Mesothelial cell of epicardium (in vitro differentiated cells): ENCODE data around the gene PHTF2. TPM values are rescaled to one million over a fixed set of nuclear protein-coding genes. Genes with fewer than 3 reads are reported as not detected.

Source experiments
- DNase-seq, 2 experiments: peaks; one replicate each; pipeline ENCODE4 v3.0.0; 2021; ENCODE audit warnings: low spot score in 2 of 2; ENCODE audit not compliant: unreplicated experiment in 2 of 2
- H3K27ac Mint-ChIP-seq: 2 replicates; pipeline ENCODE4 v1.8.0; 2021; ENCODE audit warnings: mixed read lengths
- H3K27me3 Mint-ChIP-seq: 2 replicates; pipeline ENCODE4 v1.8.0; 2021; ENCODE audit warnings: low read depth, mixed read lengths
- H3K36me3 Mint-ChIP-seq: 2 replicates; pipeline ENCODE4 v1.8.0; 2021; ENCODE audit warnings: mixed read lengths
- H3K4me1 Mint-ChIP-seq: 2 replicates; pipeline ENCODE4 v1.8.0; 2021; ENCODE audit warnings: mixed read lengths
- H3K4me3 Mint-ChIP-seq: 2 replicates; pipeline ENCODE4 v1.8.0; 2021; ENCODE audit warnings: mild to moderate bottlenecking, moderate library complexity, mixed read lengths
- H3K9me3 Mint-ChIP-seq: 2 replicates; pipeline ENCODE4 v1.8.0; 2021; ENCODE audit warnings: mixed read lengths
- total RNA-seq: library from RNA; stranded (reverse); gene quantifications from 3 replicates; pipeline ENCODE4 v1.2.1, GENCODE V29; 2021
- TF ChIP-seq, protein P1 (sequence below): fragments of 200-600 bp; sonication (generic); IDR thresholded peaks from one replicate; pipeline ENCODE4 v1.5.0; 2021; ENCODE audit warnings: antibody characterized with exemption; ENCODE audit not compliant: unreplicated experiment

PHTF2 gene
- total RNA-seq, 1 donor from 2014 or later = 38.2 TPM

DNA sequence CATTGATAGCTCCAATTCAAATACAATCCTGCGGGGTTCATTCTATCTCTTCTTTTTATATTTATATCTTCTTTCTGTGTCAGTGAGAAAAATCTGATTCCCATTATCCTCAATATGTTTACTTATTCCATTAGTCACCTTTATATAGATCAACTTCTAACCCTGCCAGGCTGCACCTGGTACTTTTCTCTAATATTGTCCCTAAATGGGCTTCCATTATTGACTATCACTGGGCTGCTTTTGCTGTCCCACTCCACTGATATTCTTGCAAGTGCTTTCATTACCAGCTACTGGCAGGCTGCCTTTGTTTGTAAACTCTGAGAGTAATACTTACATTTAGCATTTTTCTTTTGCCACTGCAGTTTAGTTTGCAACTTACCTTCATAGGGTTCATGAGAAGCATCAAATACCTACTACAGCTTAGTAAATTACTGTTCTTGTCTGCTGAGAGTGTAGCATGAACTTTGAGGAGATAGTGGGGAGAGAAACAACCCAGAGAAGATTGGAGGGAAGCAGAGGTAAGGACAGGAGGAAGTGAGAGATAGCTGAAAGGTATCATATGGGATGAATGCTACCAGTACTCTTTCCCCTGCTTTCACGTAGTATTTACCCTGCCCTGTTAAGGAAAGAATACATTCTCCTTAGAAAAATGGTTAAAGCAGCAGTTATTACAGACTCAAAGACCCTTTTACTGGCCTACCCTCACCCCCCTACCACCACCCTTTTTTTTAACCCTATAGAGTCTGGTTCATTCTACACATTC is 119.1 kb downstream of the PHTF2 start:
- no peaks in the 10 kb centered on the region for H3K27me3 Mint-ChIP-seq
- DNase-seq = no peak
- H3K4me1 Mint-ChIP-seq = no peaks in the 10 kb centered on the region
- H3K9me3 Mint-ChIP-seq = no peaks in the 10 kb centered on the region
- H3K4me3 Mint-ChIP-seq = no peak overlapping the region
- H3K27ac Mint-ChIP-seq = no peak overlapping the region
- TF ChIP-seq, protein P1, sequence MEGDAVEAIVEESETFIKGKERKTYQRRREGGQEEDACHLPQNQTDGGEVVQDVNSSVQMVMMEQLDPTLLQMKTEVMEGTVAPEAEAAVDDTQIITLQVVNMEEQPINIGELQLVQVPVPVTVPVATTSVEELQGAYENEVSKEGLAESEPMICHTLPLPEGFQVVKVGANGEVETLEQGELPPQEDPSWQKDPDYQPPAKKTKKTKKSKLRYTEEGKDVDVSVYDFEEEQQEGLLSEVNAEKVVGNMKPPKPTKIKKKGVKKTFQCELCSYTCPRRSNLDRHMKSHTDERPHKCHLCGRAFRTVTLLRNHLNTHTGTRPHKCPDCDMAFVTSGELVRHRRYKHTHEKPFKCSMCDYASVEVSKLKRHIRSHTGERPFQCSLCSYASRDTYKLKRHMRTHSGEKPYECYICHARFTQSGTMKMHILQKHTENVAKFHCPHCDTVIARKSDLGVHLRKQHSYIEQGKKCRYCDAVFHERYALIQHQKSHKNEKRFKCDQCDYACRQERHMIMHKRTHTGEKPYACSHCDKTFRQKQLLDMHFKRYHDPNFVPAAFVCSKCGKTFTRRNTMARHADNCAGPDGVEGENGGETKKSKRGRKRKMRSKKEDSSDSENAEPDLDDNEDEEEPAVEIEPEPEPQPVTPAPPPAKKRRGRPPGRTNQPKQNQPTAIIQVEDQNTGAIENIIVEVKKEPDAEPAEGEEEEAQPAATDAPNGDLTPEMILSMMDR = no peak
- peaks cover 3% of the 10 kb centered on the region for H3K36me3 Mint-ChIP-seq

DNA sequence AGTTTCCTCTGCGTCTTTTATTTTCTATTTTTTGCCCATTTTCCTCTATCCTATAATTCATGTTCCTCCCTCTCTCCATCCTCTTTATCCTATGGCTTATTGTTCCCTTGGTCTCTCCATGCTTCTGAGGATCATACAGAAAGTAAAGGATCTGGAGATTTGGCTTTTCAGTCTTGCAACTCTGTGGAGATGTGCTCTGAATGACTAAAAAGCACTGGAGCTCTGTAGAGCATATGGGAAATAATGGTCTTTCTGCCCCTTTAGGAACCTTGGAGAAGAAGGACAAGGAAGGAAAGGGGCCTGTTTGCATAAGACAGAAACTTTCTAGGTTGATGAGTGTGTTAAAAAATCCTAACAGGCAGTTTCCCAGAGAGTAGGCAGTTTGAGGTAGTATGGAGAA is 120.1 kb downstream of the PHTF2 start:
- H3K36me3 Mint-ChIP-seq = peaks cover 3% of the 10 kb centered on the region
- no peaks in the 10 kb centered on the region for H3K27me3 Mint-ChIP-seq
- peaks cover 4% of the 10 kb centered on the region for H3K4me1 Mint-ChIP-seq
- no peak for DNase-seq
- TF ChIP-seq, protein P1 = no peak
- H3K4me3 Mint-ChIP-seq = no peak overlapping the region
- H3K9me3 Mint-ChIP-seq = no peaks in the 10 kb centered on the region
- no peak overlapping the region for H3K27ac Mint-ChIP-seq

DNA sequence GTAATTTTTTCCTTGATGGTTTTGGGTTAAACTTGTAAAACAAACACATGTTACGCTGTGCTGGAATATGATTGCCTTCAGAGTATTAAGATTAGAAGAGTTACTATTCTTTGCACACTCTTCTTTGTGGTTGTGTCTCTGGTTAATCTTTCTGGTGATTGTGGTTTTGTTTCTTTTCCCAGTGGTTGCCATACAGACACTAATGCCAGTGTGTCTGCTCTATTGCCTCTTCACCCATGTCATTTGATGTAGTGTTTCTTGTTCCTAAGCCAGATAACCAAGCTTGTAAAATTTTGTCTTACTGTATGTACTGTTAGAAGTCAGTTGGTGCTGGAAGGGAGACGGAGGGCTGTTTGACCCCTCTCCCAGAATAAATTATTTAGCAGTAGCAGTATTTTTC is 124.8 kb downstream of the PHTF2 start:
- Mint-ChIP-seq H3K27ac (peak overlapping the region; percentile 6), H3K4me1 (peaks cover 4% of the 10 kb centered on the region), H3K36me3 (peaks cover 8% of the 10 kb centered on the region), H3K9me3 (no peaks in the 10 kb centered on the region), H3K4me3 (no peak overlapping the region), H3K27me3 (no peaks in the 10 kb centered on the region)
- TF ChIP-seq, protein P1 = no peak
- no peak for DNase-seq

DNA sequence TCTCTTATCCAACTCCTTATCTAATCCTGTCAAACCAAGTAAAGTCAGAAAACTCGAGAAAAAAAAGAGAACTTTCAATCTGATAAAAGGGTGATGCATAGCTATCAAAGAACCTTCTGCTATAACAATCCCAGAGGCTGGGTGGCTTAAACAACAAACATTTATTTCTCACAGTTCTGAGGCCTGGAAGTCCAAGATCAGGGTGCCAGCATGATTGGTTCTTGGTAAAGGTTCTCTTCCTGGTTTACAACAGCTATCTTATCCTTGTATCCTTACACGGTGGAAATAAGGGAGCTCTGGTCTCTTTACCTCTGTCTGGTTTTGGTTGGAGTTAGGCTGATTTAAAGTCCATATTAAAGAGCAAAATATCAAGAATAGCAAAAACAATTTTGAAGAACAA is 131.9 kb downstream of the PHTF2 start:
- Mint-ChIP-seq H3K36me3 (peaks cover 8% of the 10 kb centered on the region), H3K4me1 (peaks cover 7% of the 10 kb centered on the region), H3K9me3 (no peaks in the 10 kb centered on the region), H3K27me3 (no peaks in the 10 kb centered on the region), H3K4me3 (no peak overlapping the region), H3K27ac (no peak overlapping the region)
- TF ChIP-seq, protein P1 = no peak
- no peak for DNase-seq

DNA sequence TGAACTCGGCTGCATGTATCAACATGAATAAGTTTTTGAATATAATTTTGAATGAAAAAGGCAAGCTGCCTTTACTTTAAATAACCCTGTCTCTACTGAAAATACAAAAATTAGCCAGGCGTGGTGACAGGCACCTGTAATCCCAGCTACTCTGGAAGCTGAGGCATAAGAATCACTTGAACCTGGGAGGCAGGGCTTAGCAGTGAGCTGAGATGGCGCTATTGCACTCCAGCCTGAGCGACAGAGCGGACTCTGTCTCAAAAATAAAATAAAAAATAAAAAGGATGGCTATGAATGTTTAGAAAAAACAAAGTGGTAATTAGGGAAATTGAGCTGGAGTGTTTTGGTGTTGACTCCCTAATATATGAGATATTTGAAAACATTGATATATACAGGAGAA is 133.3 kb downstream of the PHTF2 start:
- TF ChIP-seq, protein P1 = no peak
- DNase-seq = no peak
- Mint-ChIP-seq H3K27me3 (no peaks in the 10 kb centered on the region), H3K4me1 (peaks cover 11% of the 10 kb centered on the region), H3K4me3 (no peak overlapping the region), H3K9me3 (no peaks in the 10 kb centered on the region), H3K36me3 (peaks cover 8% of the 10 kb centered on the region), H3K27ac (no peak overlapping the region)
